Fibroblast of peridontal ligament (primary cell): ENCODE results near the gene INMT.

ENCODE experiments used
- DNase-seq: peaks from one replicate; pipeline ENCODE4 v3.0.0-alpha.2; 2010; ENCODE audit errors: extremely low read depth

Gene INMT

DNA sequence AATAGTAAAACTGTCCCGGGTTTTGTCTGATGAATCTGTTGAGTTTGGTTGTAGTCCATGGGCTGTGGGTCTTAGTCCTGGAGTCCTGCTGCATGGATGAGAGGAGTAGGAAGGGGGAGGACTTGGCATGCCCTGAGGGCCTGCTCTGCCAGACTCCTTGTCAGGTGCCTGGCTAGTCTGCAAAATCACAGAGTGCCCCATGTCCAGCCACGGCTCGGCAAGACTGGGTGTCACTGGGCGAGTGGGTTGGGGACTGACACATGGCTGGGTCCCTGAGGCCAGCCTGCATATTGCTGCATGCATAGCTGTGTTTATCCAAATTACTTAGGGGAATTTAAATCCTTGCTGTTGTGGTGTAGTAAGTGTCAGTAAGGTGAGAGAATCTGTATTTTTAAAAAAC, 29.0 kb downstream of the INMT start:
- no peak for DNase-seq

DNA sequence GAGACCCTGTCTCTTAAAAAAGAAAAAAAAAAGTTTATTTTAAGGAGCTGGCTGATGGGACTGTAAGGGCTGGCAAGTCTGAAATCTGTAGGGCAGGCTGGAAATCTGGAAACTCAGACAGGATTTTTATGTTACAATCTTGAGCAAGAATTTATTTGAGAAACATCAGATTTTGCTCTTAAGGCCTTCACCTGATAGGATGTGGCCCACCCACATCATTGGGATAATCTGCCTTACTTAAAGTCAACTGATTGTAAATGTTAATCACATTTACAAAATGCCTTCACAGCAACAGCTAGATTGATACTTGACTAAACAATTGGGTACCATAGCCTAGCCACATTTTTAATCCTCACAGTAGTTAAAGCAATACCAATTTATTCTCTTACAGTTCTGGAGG, 30.8 kb downstream of the INMT start:
- DNase-seq = no peak

DNA sequence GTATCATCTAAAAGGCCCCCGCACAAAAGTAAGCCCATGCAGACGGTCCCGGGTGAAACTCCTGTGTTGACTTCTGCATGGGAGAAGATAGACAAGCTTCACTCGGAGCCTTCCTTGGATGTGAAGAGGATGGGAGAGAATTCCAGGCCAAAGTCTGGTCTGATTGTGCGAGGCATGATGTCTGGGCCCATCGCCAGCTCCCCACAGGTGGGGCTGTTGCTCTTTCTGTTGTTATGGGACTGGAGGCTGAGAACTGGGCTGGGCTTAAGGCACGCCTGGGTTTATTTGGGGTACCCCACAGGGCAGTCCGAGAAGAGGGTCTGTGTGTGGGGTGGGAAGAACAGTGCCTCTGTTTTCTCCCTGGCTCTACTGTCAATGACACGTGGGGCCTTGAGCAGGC, 33.9 kb downstream of the INMT start:
- DNase-seq = no peak

DNA sequence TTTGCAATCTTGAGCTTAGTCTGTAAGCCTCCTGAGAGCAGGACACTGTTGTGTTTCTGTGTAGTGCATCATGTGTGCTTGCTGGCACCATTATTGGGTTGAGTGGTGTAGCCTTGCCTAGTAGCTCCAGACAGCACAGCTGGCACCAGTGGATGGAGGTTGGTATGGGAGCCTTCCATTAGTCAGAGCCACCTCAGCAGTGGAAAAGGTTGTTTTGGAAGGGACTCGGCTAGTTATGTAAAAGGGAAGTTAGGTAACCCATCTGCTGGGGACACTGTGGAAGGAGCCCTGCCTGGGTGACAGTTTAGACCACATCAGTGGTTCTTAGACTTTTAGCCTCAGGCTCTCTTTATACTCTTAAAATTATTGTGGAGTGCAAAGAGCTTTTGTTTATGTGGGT, 35.6 kb downstream of the INMT start:
- no peak for DNase-seq

DNA sequence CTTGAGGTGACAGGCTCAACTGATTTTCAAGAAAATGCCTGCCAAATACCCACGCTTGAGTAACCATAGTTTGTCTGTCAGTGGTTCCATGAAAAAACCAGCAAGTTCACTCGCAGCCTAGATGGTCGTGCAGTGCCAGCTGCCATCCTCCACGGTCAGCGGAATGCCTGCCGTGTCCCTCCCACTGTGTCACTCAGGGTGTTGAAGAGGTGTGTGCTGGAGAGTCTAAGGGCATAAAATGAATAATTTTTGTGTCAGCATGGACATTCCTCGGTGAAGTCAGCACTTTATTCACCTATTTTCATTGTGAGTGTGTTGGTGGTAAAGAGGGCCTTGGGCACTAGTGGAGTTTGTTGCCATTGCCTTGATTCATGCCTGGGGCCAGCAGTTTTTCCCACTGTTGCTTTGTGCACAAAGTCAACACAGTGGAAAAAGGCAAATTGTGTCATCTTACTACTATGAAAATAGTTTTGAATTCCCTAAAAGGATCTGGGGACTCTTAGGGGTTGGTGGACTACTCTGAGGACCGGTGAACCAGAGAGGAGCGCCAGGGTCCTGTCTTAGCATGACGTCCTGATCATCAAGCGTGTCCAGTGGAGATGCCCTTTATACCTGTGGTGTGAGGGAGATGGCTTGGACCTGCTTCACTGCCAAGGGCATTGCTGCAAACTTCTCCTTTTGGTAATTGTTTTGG, 36.9 kb downstream of the INMT start:
- no peak for DNase-seq

DNA sequence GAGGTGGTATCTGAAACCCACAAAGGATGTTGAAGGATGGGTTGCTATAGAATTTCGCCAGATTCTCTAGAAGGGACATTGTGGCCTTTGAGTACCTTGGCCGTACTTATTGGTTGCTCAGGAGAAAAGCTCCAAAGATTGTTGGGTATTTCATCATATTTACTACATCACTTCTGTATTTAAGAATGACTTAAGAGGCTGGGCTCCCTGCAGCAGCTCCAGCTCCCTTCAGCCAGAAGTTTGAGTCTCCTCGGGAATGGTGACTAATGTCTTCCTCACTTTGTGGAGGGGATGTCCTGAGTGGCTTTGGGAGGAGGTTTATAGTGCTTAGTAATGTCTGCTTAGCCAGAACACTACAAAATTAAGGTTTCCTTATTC, 37.4 kb downstream of the INMT start:
- DNase-seq = peak; percentile 86

DNA sequence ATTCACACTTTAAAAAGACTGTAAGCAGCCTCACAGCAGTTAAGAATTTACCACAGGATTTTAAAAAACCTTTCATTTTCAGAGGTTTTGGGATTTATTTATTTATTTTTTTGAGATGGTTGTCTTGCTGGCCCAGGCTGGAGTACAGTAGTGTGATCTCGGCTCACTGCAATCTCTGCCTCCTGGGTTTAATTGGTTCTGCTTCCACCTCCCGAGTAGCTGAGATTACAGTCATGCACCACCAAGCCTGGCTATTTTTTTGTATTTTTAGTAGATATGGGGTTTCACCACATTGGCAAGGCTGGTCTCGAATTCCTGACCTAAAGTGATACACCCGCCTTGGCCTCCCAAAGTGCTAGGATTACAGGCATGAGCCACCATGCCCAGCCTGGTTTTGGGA, 38.4 kb downstream of the INMT start:
- DNase-seq = peak; percentile 53

DNA sequence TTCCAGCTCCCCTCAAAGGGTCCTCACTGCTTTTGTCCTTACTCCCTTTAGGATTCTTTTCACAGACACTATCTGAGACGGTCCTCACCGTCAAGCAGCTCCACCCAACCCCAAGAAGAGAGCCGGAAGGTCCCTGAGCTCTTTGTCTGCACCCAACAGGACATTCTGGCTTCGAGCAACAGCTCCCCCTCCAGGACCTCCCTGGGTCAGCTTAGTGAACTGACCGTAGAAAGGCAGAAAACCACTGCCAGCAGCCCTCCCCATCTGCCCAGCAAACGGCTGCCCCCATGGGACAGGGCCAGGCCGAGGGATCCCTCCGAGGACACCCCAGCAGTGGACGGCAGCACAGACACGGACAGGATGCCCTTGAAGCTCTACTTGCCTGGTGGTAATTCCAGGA, 39.2 kb downstream of the INMT start:
- no peak for DNase-seq

DNA sequence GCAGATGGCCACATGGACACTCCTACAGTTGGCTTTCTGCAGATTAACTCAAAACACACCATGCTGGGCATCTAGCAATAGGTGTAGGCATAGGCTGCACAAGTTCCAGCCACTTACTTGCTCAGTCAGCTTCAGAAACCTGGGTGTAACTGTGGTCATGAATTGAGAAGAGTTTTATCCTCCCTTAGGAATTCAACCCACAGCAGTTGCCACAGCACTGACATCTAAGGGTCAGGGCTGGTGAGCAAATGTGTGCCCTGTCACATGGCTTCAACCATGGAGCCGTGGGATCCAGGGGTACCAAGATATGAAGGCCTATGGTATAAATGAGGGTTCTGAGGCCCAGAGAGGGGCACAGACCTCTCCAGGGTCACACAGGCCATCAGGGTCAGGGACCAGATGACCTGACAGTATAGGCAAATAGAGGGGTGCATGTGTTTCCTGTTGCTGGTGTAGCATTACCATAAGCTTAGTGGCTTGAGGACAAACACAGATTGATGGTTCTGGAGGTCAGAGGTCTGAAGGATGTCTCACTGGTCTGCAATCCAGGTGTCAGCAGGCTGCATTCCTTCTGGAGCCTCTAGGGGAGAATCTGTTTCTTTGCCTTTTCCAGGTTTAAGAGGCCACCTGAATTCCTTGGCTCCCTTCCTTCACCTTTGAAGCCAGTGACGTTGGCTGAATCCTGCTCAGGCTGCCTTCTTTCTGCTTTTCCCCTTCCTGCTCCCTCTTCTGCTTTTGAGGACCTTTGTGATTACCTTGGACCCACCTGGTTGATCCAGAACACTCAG, 43.4 kb downstream of the INMT start:
- DNase-seq = no peak

DNA sequence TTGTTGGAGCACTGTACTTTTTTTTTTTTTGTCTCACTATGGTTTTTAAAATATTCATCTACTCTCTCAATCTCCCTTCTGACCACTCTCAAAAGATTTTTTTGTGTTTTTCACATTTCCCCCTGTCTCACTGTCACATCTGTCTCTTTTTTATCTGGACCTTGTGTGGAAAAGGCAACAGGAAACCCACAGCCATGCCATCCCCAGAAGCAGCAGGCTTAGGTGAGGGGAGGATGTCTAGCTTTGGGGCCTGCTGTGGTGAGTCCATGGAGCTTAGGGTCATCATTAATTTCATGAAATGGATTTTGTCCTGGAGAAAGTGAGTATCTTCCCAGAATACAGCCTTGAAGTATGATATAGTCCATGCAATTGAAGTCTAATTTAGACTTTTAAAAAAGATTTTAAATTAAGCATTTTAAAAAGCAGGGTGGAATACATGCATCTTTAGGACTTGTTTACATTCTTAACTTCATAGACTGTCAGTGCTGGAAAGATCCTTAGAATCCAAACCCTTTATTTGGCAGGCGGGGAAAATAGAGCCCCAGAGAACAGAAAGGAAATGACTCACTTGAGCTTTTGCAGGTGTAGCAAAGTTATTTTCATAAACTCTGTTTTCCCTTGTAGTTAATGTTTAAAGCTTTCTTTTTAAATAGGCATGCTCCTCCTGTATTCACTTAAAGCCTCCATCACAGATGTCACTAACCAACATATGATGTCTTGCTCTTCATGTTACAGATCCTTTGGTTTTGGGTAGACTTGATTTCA, 44.4 kb downstream of the INMT start:
- peak; percentile 69 for DNase-seq

DNA sequence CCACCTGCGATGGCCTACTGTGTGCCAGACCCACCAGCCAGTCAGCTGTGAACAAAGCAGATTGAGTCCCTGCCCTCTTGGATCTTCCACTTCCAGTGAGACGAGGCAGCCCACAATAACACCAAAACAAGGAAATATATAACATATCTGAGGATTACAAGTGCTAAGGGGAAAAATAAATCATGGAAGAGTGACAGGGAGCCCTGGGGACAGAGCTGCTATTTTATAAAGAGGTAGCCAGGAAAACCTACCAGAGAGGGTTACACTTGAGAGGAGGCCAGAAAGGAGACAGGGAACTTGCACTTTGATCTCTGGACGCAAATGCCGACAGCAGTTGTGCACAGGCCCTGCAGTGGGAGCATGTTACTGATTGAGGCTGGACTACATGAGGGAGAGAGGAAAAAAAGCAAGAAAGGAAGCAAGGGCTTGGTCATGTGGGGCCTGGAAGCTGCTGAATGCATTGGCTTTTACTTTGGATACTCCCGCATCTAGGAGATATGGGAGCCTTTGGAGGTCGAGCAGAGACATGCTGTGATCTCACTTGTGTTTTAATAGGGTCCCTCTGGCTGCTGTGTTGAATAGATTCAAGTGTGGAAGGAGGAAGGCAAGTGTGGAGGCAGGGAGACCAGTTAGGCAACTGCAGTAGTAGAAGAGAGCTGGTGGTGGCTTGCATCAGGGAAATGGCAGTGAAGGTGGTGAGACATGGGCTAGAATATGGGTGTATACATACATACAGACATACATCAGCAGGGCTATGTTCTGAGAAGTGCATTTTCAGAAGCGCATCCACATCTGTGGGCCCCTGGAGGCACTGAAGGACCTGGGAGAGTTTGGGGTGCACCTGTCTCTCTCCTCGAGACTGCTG, 45.5 kb downstream of the INMT start:
- DNase-seq = no peak

DNA sequence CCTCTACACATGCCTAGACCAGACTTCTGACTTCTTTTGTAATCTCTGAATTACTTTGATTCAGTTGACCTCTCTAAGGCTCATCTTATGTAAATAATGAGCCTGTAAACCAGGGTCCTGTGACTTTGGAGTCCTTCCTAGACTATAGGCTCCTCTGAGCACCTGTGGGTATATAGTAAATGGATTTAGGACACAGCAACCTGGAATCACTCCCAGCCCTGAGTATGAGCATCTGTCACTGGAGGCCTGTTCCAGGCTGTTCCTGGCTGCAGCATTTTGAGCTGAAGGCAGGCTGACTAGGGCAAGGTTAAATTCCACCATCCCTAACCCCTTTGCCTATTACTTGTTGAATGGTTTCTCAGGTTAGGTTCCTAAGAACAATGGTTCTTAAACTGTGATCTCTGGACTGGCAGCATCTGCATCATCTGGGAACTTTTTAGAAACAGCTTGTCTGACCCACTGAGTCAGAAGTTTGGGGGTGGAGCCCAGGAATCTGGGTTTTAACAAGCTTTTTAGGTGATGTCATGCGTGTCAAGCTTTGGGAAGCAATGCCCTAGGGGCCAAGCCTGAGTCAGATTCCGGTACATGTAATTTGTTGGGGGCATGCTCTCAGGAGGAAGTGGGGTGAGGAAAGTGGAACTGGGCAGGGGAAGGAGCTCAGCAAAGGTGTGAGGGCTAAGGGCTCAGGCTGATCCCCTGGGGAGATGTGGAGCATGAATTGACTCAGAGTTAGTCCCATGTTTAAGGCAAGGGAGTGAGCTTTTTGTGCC, 47.5 kb downstream of the INMT start:
- DNase-seq = peak; percentile 96

DNA sequence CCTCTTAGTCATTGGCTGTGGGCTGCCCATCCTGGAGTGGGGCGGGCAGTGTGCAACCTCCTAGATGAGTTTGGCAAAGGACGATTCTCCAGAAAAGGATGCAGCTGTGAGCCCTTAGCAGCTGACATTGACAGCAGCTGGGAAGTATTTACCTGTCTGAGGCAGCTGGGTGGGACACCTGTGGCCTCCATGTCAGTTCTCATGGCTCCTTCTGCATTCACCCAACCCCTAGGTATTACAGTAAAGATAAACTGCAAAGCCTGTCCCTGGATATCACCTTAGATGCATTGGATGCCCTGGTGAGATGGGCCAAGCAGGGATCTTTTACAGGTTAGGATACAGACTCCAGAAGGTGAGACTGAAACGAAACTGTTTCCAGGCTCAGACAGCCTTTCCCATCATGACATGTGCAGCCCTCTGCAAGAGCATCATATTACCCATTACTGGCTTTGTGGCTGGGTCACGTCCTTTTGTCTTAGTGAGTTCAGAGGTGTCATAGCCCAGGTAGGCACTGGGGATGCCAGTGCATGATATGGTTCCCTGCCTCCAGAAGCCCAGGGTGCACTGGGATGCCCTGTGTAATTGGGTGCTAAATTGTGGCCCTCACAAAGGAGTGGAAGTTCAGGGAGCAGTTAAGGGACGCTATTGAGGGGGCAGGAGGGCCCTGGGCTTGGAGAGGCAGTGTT, 48.2 kb downstream of the INMT start:
- no peak for DNase-seq

DNA sequence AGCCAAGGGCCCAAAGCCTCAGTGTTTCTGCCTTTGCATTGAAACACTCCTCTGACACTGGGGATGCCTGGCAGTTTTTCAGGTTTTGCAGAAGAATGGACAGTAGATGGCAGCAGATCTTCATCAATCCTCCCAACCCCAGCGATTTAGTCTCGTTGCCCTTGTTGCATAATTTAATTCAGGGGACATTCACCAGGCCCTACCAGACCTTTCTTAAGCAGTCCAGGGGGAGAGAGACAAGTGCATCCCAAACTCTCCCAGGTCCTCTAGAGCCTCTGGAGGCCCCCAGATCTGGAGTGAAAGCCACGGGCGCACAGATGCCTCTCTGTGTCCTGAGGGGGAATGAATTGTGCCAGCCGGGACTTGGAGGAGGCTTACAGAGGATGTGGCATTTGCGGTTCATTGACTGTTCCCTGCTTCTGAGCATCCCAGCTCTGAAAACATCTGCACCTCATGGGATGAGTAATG, 48.9 kb downstream of the INMT start:
- peak; percentile 91 for DNase-seq

DNA sequence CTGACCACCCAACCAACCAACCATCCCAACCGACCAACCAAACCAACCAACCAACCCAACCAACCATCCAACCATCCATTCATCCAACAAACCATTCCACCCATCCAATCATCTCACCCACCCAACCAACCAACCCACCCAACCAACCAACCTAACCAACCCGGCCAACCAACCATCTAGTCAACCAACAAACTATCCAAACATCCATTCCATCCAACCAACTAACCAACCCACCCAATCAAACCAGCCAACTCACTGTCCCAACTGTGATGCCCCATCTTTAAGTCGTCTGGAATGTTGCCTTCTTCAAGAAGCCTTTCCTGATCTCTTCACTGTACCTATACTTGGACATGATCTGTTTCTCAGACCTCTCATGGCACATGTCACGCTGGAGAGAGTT, 50.9 kb downstream of the INMT start:
- no peak for DNase-seq

DNA sequence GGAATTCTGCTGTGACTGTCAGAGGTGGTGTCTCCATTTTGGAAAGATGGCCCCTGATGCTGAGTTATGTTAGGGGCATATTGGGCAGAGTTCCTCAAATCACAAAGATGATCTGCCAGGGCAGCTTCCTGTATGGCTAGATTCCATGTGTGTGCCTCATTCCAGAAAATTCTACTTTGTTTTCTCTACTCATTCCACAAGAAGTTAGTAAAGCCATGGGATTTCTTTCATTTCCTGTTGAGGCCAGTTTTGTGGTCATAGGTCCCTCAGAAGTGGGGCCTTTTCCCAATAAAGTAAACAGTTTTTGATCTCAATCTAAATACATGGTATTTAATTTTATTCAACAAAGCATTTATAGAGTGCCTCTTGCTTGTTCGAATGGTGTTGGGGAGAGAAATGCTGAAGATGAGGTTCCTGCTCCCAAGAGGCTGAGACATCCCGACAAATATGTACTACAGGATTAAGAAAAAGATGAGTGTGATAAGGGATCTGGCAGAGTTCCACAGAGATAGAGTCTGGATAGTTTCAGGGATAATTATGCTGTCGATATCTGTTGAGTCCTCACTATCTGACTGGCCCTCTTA, 52.2 kb downstream of the INMT start:
- peak; percentile 93 for DNase-seq

DNA sequence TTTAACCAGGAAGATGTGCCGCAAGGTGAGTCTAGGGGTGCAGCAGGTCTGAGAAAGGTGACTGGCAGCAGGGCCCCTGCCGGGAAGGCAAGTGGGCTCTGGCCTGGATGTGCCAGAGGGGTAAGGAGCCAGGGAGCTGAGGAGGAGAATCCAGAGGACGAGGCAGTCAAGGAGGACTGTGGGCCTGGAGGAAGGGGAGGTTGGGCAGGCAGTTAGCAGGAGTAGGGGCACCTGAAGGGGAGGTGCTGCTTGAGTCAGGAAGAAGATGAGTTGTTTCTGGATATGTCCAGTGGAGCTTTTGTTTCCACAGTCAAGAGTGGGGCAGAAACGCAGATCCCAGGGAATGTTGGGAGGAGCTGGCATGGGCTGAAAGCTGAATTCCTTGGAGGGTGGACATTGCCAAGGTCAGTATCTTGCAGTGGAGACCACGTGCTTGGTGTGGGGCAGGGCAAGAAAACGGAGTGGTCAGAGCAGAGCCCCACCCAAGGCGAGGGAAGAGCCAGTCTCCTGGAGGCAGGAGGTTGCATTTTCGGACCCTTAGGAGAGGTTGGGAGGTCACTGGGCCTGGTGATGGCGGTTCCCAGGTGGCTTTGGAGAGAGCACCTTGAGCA, 53.3 kb downstream of the INMT start:
- no peak for DNase-seq

DNA sequence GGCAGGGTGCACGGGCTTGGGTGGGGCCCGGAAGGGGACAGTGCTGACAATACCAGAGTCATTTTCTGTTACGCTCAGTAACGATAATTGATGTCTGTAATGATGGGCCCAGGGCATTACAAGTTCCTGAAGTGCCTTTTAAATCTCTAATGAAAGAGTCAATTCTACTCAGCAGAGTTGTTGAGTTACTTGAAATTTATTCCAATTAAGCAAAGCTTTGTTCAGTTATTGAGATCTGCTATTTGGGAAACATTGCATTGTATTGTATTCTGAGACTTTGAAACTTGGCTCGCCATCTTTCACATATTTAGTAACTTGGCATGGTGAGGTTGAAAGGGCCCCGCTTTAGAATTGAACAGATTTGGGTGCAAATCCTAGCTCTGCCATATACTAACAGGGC, 54.0 kb downstream of the INMT start:
- no peak for DNase-seq
